ENCODE results near the gene GJB4. TPM values are rescaled to one million over a fixed set of nuclear protein-coding genes. Genes with fewer than 3 reads are reported as not detected.

GJB4 gene
- total RNA-seq, 1 experiment from 2014 or later: 0.07 TPM

DNA sequence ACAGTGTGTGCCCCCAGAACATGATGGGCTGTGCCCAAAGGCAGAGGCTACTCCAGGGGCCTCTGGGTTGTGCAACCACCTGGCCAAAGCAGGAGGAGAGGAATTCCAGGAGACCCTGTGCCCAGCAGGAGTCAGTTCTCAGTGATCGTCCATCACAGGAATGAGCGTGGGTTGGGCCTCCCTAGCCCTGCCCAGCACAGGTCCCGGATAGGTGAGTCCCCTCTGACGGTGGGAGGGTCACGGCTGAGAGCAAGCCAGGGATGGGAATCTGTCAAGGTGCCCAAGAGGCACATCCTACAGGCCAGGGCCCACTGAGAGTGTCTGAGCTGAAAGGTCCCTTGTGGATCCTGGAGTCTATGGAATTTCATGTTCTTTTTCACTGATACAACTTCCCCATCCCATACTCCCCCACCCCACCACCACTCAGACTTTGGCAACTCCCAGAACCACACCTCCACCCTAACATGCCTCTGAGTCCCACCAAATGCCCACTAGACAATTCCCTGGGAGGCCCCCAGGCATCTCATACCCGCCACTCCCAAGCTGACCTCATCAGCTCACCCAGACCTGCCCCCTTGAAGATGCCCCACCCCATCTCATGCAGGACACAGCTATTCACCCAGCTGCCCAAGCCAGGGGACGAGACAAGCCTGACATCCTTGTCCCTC, 3.1 kb downstream of the GJB4 start:
- Mint-ChIP-seq H3K9me3 (peaks cover 5% of the 10 kb centered on the region; the same call in 1 of the 2 replicates), H3K27me3 (ENCODE audit: low read depth) (peaks cover 3% of the 10 kb centered on the region; the same call in 1 of the 2 replicates), H3K27ac (no peak overlapping the region), H3K4me1 (peaks cover 19% of the 10 kb centered on the region), H3K36me3 (no peaks in the 10 kb centered on the region; the same call in 1 of the 2 replicates), H3K4me3 (no peak overlapping the region)
- DNase-seq (ENCODE audit: low spot score) (no peak), ATAC-seq (no peak)
- ChIA-PET CTCF (interaction anchor here (1.1 to 1.4 kb wide), 2 partner anchors 20 to 24 kb away, joined by 3 to 6 read pairs; no protein-coding TSS in a partner anchor), POLR2A (no interaction called here)
- no peak for TF ChIP-seq ZNF671 (CRISPR knock-in tag; IDR thresholded peaks at IDR 0.05)
- no peak for TF ChIP-seq FOXP4 (CRISPR knock-in tag; IDR thresholded peaks at IDR 0.05)
- no peak for TF ChIP-seq STAT6 (CRISPR knock-in tag; conservative IDR thresholded peaks at IDR 0.05; ENCODE audit: low read depth)
- no peak for TF ChIP-seq ERG (CRISPR knock-in tag; IDR thresholded peaks at IDR 0.05)
- TF ChIP-seq GTF2I (CRISPR knock-in tag; conservative IDR thresholded peaks at IDR 0.05): no peak
- TF ChIP-seq E2F1 (CRISPR knock-in tag; IDR thresholded peaks at IDR 0.05): no peak
- TF ChIP-seq, protein P1, sequence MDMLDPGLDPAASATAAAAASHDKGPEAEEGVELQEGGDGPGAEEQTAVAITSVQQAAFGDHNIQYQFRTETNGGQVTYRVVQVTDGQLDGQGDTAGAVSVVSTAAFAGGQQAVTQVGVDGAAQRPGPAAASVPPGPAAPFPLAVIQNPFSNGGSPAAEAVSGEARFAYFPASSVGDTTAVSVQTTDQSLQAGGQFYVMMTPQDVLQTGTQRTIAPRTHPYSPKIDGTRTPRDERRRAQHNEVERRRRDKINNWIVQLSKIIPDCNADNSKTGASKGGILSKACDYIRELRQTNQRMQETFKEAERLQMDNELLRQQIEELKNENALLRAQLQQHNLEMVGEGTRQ (CRISPR knock-in tag; IDR thresholded peaks at IDR 0.05): no peak
- TF ChIP-seq, protein P2, sequence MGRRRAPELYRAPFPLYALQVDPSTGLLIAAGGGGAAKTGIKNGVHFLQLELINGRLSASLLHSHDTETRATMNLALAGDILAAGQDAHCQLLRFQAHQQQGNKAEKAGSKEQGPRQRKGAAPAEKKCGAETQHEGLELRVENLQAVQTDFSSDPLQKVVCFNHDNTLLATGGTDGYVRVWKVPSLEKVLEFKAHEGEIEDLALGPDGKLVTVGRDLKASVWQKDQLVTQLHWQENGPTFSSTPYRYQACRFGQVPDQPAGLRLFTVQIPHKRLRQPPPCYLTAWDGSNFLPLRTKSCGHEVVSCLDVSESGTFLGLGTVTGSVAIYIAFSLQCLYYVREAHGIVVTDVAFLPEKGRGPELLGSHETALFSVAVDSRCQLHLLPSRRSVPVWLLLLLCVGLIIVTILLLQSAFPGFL (CRISPR knock-in tag; IDR thresholded peaks at IDR 0.05; ENCODE audit: borderline replicate concordance): no peak
- no peak for TF ChIP-seq JAZF1 (CRISPR knock-in tag; IDR thresholded peaks at IDR 0.05)
- no peak for TF ChIP-seq AR (CRISPR knock-in tag; IDR thresholded peaks at IDR 0.05)
- TF ChIP-seq GRHL2 (CRISPR knock-in tag; IDR thresholded peaks at IDR 0.05; ENCODE audit: insufficient replicate concordance, severe bottlenecking): no peak
- TF ChIP-seq ETV6 (CRISPR knock-in tag; IDR thresholded peaks at IDR 0.05): no peak
- TF ChIP-seq, protein P3, sequence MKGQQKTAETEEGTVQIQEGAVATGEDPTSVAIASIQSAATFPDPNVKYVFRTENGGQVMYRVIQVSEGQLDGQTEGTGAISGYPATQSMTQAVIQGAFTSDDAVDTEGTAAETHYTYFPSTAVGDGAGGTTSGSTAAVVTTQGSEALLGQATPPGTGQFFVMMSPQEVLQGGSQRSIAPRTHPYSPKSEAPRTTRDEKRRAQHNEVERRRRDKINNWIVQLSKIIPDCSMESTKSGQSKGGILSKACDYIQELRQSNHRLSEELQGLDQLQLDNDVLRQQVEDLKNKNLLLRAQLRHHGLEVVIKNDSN (CRISPR knock-in tag; IDR thresholded peaks at IDR 0.05): no peak
- TF ChIP-seq OVOL2 (CRISPR knock-in tag; IDR thresholded peaks at IDR 0.05; ENCODE audit: borderline replicate concordance): no peak
- no peak for TF ChIP-seq ZNF512 (CRISPR knock-in tag; IDR thresholded peaks at IDR 0.05; ENCODE audit: borderline replicate concordance)
- no peak for TF ChIP-seq CBFB (CRISPR knock-in tag; IDR thresholded peaks at IDR 0.05; ENCODE audit: low read depth)
- no peak for TF ChIP-seq SOX15 (CRISPR knock-in tag; IDR thresholded peaks at IDR 0.05)
- no peak for TF ChIP-seq NR3C1 (CRISPR knock-in tag; conservative IDR thresholded peaks at IDR 0.05; ENCODE audit: low read depth)
